ENCODE results near the gene DYNC2I2.
A peak's percentile ranks its signal among the peaks of the same experiment; 100 is the strongest.
"Not testable (repeated sequence)": the region's sequence is repeated elsewhere in the genome, so short reads cannot be mapped to it uniquely, and the experiment has no call there.

The DYNC2I2 gene

GRCh38 chr9:128656416-128657343 lies at the start of gene DYNC2I2:
TSS of gene DYNC2I2 (minus strand) at chr9:128656847. CDS start at chr9:128656726, 121 bp downstream.
- DNase-seq: peak; percentile 64

GRCh38 chr9:128706045-128706444 lies 49.4 kb upstream of the DYNC2I2 start:
- DNase-seq: no peak

- no peak for DNase-seq
These were observed 48.7 kb upstream of the DYNC2I2 start for GRCh38 chr9:128705051-128705965.

GRCh38 chr9:128704356-128704670 lies 47.7 kb upstream of the DYNC2I2 start:
- no peak for DNase-seq

GRCh38 chr9:128703616-128704355 lies 47.1 kb upstream of the DYNC2I2 start:
- DNase-seq: no peak

GRCh38 chr9:128702949-128703615 lies 46.4 kb upstream of the DYNC2I2 start:
- DNase-seq: no peak

GRCh38 chr9:128702445-128702948 lies 45.9 kb upstream of the DYNC2I2 start, which contains the start of gene PKN3:
TSS of gene PKN3 (plus strand) at chr9:128702503. CDS start at chr9:128702916, 413 bp downstream.
- DNase-seq: peak; percentile 64

- no peak for DNase-seq
These were observed 44.7 kb upstream of the DYNC2I2 start for GRCh38 chr9:128701227-128701854.

GRCh38 chr9:128699096-128699795 lies 42.6 kb upstream of the DYNC2I2 start:
- DNase-seq: not testable (repeated sequence)

GRCh38 chr9:128696923-128697707 lies 40.5 kb upstream of the DYNC2I2 start:
- no peak for DNase-seq

- no peak for DNase-seq
These were observed 37.7 kb upstream of the DYNC2I2 start for GRCh38 chr9:128694344-128694743.

GRCh38 chr9:128693738-128694137 lies 37.1 kb upstream of the DYNC2I2 start:
- not testable (repeated sequence) for DNase-seq

GRCh38 chr9:128690684-128691034 lies 34.0 kb upstream of the DYNC2I2 start:
- no peak for DNase-seq

- DNase-seq: no peak
These were observed 33.4 kb upstream of the DYNC2I2 start for GRCh38 chr9:128689820-128690683.

- DNase-seq: no peak
These were observed 32.7 kb upstream of the DYNC2I2 start for GRCh38 chr9:128689293-128689774.

GRCh38 chr9:128688501-128689292 lies 32.0 kb upstream of the DYNC2I2 start, which contains the start of gene SET:
TSS of gene SET (plus strand) at chr9:128689222. CDS start at chr9:128689583, 361 bp downstream.
- DNase-seq: peak; percentile 78

- DNase-seq: no peak
These were observed 30.8 kb upstream of the DYNC2I2 start for GRCh38 chr9:128687453-128687852.

Measured in DMS 273 treated with DMSO at 0.1 percent for 48 hours (cell line).